Measurements from ENCODE around the gene EFHB. TPM values are rescaled to one million over a fixed set of nuclear protein-coding genes. Genes with fewer than 3 reads are reported as not detected.

Gene EFHB
- total and polyA plus RNA-seq, 10 of the 15 experiments (the other 5 are each of a cell fraction or from before 2014, with no cell fraction given), result 0.12 to 0.95 (median 0.53) TPM; not detected in 3

DNA sequence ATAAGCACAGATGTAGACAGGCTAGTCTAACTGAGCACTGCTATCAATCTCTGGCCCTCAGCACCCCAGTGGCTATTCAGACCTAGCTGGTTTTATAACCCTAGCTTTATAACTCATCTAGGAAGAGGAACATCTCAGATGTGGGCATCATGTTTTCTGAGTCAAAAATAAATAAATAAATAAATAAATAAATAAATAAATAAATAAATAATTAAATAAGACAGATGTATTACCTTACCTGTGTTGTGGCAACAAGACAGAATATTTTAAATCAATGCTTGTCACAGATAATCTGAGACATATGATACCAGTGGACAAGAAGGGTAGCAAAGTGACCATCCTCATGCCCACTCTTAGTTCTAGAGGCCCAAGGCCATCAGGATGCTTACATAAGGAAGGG, 52.2 kb downstream of the EFHB start:
- Histone ChIP-seq H3K9me3 (replicated peaks; ENCODE audit: control insufficient read depth, insufficient read depth, low read length) (no peaks in the 10 kb centered on the region), H3K9ac (ENCODE audit: control insufficient read depth, insufficient read depth, low read length) (no peak overlapping the region), H3K4me1 (ENCODE audit: control insufficient read depth, insufficient read depth, low read length) (no peaks in the 10 kb centered on the region), H3K79me2 (ENCODE audit: control insufficient read depth, insufficient read depth, low read length) (no peaks in the 10 kb centered on the region), H3K36me3 (ENCODE audit: control insufficient read depth in 2 of 2, insufficient read depth in 2 of 2, low read length in 1 of 2) (no peaks in the 10 kb centered on the region), H3K27ac (ENCODE audit: control insufficient read depth, insufficient read depth) (no peak overlapping the region), H2AFZ (ENCODE audit: control insufficient read depth, low read depth, low read length) (no peak overlapping the region), H3K4me2 (ENCODE audit: control insufficient read depth, insufficient read depth) (no peak overlapping the region), H4K20me1 (ENCODE audit: control insufficient read depth, insufficient read depth) (no peaks in the 10 kb centered on the region), H3K27me3 (replicated peaks in 1 of 2; ENCODE audit: control insufficient read depth in 2 of 2, insufficient read depth in 2 of 2, low read length in 1 of 2) (no peaks in the 10 kb centered on the region), H3K4me3 (no peak overlapping the region)
- TF ChIP-seq POLR2AphosphoS2 (IDR thresholded peaks at IDR 0.05; ENCODE audit: low read depth, low read length) (no peak), SUPT20H (IDR thresholded peaks at IDR 0.05; ENCODE audit: borderline replicate concordance, control insufficient read depth, low read depth, low read length) (no peak)
- FAIRE-seq, result no peak
- no peak for DNase-seq (ENCODE audit: low read depth, low spot score)
- in situ Hi-C loops (cut with MboI), result no loop called here
- CTCF ChIA-PET, result interaction anchor here (3.7 kb wide), 1 partner anchor 16 kb away, joined by 18 read pairs; no protein-coding TSS in a partner anchor
- BruUV-seq (replicated peaks), result no TSS peak
- no peak for ATAC-seq
- POLR2A ChIA-PET, result no interaction called here
- intact Hi-C loops (cut with micrococcal nuclease; ENCODE audit: unreplicated experiment), result loop anchor here (10.0 kb wide), 4 partner anchors 243 to 443 kb away; partner anchors contain the start of gene SGO1
- RAD21 ChIA-PET (ENCODE audit: unreplicated experiment), result no interaction called here
- SMC1A ChIA-PET (ENCODE audit: uncharacterized antibody, unreplicated experiment), result interaction anchor here (0.9 kb wide), 1 partner anchor 565 kb away, joined by 3 read pairs; no protein-coding TSS in a partner anchor

DNA sequence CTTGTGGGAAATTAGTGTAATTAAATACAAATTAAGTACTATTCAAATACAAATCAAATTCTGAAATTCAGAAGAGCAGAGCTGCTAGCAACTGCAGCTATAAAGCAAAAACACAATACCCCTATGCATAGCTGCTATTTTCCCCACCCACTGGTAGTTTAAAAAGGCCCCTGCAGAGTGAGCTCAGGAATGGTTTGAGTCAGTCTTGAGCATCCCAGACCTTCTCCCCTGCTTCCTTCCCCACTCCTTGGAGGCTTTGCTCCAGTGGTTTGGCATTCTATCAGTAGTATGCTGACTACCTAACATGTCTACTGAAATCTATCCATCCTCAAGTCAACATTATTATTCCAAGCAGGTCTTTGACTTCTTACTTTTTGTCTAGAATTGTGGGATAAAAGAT, 53.0 kb downstream of the EFHB start:
- H3K36me3 ChIP-seq (ENCODE audit: control insufficient read depth in 2 of 2, insufficient read depth in 2 of 2, low read length in 1 of 2), result no peaks in the 10 kb centered on the region
- H3K4me3 ChIP-seq, result no peak overlapping the region
- ATAC-seq, result no peak
- H3K4me1 ChIP-seq (ENCODE audit: control insufficient read depth, insufficient read depth, low read length), result no peaks in the 10 kb centered on the region
- intact Hi-C loops (cut with micrococcal nuclease; ENCODE audit: unreplicated experiment), result loop anchor here (10.0 kb wide), 4 partner anchors 244 to 444 kb away; partner anchors contain the start of gene SGO1
- H3K27me3 ChIP-seq (replicated peaks in 1 of 2; ENCODE audit: control insufficient read depth in 2 of 2, insufficient read depth in 2 of 2, low read length in 1 of 2), result no peaks in the 10 kb centered on the region
- BruUV-seq (replicated peaks), result no TSS peak
- ChIA-PET RAD21 (ENCODE audit: unreplicated experiment) (no interaction called here), SMC1A (ENCODE audit: uncharacterized antibody, unreplicated experiment) (interaction anchor here (0.9 kb wide), 1 partner anchor 564 kb away, joined by 3 read pairs; no protein-coding TSS in a partner anchor), POLR2A (no interaction called here), CTCF (interaction anchor here (3.7 kb wide), 1 partner anchor 15 kb away, joined by 18 read pairs; no protein-coding TSS in a partner anchor)
- no peak overlapping the region for H3K4me2 ChIP-seq (ENCODE audit: control insufficient read depth, insufficient read depth)
- H3K79me2 ChIP-seq (ENCODE audit: control insufficient read depth, insufficient read depth, low read length), result no peaks in the 10 kb centered on the region
- H2AFZ ChIP-seq (ENCODE audit: control insufficient read depth, low read depth, low read length), result no peak overlapping the region
- no peak for DNase-seq (ENCODE audit: low read depth, low spot score)
- FAIRE-seq, result no peak
- H3K9ac ChIP-seq (ENCODE audit: control insufficient read depth, insufficient read depth, low read length), result no peak overlapping the region
- in situ Hi-C loops (cut with MboI), result no loop called here
- no peak overlapping the region for H3K27ac ChIP-seq (ENCODE audit: control insufficient read depth, insufficient read depth)
- no peaks in the 10 kb centered on the region for H4K20me1 ChIP-seq (ENCODE audit: control insufficient read depth, insufficient read depth)
- H3K9me3 ChIP-seq (replicated peaks; ENCODE audit: control insufficient read depth, insufficient read depth, low read length), result no peaks in the 10 kb centered on the region; the same call in 2 of the 3 replicates
- TF ChIP-seq FOS (IDR thresholded peaks at IDR 0.05; ENCODE audit: borderline replicate concordance, extremely low read depth, insufficient read length) (no peak), SUPT20H (IDR thresholded peaks at IDR 0.05; ENCODE audit: borderline replicate concordance, control insufficient read depth, low read depth, low read length) (no peak), HDGF (IDR thresholded peaks at IDR 0.05) (no peak), ASH2L (IDR thresholded peaks at IDR 0.05; ENCODE audit: borderline replicate concordance, low read depth) (no peak), SMAD1 (IDR thresholded peaks at IDR 0.05; ENCODE audit: low read depth, partially characterized antibody) (no peak), ZNF217 (IDR thresholded peaks at IDR 0.05) (no peak), SRF (IDR thresholded peaks at IDR 0.05; ENCODE audit: low read depth in 2 of 2, low read length in 2 of 2) (no peak)
- TF ChIP-seq, protein P1, sequence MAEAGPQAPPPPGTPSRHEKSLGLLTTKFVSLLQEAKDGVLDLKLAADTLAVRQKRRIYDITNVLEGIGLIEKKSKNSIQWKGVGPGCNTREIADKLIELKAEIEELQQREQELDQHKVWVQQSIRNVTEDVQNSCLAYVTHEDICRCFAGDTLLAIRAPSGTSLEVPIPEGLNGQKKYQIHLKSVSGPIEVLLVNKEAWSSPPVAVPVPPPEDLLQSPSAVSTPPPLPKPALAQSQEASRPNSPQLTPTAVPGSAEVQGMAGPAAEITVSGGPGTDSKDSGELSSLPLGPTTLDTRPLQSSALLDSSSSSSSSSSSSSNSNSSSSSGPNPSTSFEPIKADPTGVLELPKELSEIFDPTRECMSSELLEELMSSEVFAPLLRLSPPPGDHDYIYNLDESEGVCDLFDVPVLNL (IDR thresholded peaks at IDR 0.05; ENCODE audit: low read depth, low read length), result no peak
- TF ChIP-seq, protein P2, sequence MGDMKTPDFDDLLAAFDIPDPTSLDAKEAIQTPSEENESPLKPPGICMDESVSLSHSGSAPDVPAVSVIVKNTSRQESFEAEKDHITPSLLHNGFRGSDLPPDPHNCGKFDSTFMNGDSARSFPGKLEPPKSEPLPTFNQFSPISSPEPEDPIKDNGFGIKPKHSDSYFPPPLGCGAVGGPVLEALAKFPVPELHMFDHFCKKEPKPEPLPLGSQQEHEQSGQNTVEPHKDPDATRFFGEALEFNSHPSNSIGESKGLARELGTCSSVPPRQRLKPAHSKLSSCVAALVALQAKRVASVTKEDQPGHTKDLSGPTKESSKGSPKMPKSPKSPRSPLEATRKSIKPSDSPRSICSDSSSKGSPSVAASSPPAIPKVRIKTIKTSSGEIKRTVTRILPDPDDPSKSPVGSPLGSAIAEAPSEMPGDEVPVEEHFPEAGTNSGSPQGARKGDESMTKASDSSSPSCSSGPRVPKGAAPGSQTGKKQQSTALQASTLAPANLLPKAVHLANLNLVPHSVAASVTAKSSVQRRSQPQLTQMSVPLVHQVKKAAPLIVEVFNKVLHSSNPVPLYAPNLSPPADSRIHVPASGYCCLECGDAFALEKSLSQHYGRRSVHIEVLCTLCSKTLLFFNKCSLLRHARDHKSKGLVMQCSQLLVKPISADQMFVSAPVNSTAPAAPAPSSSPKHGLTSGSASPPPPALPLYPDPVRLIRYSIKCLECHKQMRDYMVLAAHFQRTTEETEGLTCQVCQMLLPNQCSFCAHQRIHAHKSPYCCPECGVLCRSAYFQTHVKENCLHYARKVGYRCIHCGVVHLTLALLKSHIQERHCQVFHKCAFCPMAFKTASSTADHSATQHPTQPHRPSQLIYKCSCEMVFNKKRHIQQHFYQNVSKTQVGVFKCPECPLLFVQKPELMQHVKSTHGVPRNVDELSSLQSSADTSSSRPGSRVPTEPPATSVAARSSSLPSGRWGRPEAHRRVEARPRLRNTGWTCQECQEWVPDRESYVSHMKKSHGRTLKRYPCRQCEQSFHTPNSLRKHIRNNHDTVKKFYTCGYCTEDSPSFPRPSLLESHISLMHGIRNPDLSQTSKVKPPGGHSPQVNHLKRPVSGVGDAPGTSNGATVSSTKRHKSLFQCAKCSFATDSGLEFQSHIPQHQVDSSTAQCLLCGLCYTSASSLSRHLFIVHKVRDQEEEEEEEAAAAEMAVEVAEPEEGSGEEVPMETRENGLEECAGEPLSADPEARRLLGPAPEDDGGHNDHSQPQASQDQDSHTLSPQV (IDR thresholded peaks at IDR 0.05), result no peak

Data from GM12878 (cell line).